Stimulated activated CD4-positive, alpha-beta T cell treated with anti-CD3 and anti-CD28 coated beads, Interleukin-12 subunit alpha, Interleukin-12 subunit beta, amount 100 ng/mL, for 4 hours (primary cell): ENCODE results near the gene PKP2.

Source experiments
- DNase-seq: peaks from one replicate; pipeline ENCODE4 v3.0.0-alpha.2; 2020

The PKP2 gene

DNA sequence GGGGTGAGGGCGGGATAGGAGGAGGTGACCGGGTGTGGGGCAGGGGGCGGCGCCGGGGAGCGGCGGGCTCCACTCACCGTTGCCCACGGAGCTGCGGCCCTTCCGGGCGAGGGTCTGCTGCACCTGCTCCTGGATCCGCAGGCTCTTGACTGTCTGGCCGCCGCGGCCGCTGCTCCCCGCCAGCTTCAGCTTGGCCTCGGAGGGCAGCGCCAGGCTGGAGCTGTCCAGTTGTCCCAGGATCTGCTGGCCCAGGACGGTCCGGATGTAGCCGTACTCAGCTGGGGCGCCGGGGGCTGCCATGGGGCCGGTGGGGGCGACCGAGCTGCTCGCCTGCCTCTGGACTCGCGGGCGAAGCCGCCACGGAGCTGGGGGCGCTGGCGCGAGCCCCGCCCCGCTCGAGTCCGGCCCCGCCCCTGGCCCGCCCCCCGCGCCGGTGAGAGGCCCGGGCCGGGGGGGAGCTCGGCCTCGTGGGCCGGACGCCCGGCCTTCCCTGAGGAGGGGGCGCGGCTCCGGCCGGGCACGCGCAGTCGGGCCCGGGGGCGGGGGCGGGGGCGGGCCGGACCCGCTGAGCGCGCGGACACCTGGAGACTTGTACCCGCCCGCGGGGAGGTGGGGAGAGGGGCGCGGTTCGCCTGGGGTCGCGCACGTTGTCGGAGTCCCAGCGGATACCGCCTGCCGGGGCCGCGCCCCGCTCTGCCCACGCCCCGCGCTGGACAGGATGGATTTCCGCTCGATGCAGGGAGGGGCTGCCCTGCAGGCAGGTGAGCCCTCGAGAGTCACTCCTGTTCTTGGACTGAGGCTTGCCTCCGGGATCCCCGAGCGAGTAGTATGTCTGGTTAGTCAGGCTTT, at the start of gene PKP2:
TSS of gene PKP2 (minus strand) at position 346 of the 849 bp plus-strand sequence. CDS start at position 300, 46 bp downstream.
- DNase-seq: peak; percentile 4

DNA sequence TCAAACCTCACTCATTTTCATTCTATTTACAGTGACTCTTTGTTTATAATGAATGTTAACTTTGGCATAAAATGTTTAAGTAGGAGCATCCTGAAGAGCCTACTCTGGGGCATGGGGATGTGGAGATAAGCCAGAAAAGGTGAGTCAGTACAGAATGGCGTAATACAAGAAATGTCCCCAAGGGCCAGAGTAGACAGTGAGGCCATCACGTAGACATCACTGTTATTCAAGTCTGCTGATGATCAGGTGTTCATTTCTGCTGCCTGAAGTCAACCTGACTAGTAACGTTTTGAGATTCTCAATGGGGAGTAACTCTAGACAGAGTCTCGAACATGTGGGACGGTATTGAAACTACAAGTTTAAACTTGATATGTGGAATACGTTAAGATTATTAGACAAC, 47.6 kb upstream of the PKP2 start:
- DNase-seq: no peak

DNA sequence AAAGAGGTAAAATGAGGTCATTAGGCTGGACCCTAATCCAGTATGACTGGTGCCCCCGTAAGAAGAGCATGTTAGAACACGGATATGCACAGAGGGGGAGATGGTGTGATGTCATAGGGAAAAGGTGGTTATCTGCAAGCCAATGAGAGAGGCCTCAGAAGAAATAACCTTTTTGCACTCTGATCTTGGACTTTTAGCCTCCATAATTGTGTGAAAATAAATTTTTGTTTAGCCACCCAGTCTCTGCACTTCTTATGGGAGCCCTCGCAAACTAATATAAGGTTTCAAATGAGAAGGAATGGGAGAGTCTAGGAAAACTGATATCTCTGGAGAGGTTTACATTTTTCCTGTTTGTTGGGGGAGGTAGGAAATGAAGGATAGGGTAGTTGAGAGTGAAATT, 43.2 kb upstream of the PKP2 start:
- DNase-seq: no peak

DNA sequence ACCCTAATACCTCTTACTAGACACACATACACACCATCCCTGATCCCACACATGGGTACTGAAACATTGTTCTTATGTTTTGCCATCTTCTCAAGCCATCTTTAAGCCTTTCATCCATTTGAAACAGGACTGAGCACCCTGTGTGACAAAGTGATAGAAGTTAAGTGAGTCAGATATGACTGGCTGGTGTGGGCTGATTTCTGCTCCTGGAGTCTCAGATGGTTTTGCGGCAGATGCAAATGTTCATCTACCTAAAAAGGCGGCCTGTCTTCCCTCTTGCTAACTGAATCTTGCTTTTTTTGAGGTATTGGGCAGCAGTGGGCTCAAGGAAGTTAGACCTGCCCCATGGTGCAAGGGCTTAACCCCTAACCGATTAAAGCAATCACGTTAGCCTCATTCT, 30.4 kb upstream of the PKP2 start:
- no peak for DNase-seq

DNA sequence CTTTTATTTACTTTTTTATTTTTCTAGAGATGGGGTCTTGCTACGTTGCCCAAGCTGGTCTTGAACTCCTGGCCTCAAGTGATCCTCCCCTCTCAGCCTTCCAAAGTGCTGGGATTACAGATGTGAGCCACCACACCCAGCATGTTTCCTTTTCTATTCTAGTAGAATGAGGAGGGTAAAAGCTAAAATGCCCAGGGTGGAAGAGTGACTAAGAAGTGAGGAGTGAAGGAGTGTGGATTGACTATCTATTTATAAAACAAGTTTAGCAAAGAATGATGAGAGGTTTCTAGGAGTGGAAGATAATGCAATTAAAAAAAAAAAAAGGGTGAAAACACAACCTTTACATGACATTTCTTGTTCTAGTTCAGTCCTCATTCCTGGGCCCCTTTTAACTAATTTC, 29.8 kb upstream of the PKP2 start:
- no peak for DNase-seq

DNA sequence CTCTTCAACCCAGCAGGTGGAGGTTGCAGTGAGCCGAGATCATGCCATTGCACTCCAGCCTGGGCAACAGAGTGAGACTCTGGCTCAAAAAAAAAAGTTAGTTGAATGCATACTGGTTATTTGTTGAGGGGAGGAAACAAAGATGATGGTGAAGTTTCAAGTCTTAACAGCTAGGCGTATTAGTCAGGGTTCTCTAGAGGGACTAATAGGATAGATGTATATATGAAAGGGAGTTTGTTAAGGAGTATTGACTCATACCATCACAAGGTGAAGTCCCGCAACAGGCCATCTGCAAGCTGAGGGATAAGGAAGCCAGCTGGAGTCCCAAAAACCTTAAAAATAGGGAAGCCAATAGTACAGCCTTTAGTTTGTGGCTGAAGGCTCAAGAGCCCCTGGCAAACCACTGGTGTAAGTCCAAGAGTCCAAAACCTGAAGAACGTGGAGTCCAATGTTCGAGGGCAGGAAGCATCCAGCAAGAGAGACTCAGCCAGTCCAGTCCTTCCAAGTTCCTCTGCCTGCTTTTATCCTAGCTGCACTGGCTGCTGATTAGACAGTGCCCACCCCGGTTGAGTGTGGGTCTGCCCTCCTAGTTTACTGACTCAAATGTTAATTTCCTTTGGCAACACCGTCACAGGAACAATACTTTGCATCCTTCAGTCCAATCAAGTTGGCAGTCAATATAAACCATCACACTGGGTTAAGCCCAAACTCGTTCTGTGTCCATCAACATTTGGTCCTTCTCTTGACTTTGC, 26.1 kb upstream of the PKP2 start:
- DNase-seq: no peak

DNA sequence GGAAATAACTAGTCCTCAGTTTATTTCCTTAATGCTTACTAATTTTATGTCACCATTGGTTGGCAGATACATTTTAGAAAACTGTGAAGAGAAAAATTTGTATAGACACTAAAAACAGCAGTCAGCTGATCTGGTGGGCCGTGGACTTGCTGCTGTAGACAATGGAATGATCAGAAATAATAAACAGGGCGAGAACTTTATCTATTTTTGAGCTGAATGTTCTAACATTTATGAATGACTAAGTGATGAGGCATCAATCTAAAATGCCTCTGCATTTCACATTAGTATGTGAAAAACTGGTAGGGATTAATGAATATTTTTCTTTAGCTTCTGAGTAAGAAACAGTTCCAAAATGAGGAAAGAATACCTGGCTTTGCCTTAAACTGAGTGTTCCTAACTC, 24.8 kb upstream of the PKP2 start:
- DNase-seq: no peak

DNA sequence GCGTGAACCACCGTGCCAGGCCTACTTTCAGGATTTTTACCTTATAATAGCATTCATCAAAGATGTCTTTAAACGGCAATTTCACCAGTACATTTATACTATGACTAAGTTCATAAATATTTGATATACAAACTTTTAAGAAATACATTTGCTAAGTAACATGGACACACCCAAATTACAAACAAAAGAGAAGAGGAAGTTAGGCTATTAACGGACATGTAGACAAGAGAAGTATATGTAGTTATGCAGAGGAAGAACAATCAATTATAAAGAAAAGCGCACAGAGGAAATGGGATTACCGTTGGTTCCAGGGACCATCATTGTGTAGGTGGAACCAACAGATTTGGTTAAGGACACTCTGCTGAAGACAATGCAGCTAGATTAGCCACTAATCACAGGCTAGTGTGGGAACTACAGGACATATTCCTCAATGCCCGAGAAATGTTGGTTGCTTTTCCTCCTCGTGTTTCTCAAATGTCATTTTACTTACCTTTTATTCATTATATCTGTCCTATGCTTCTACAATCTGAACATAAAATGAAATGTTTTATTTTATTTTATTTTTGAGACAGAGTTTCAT, 24.0 kb upstream of the PKP2 start:
- DNase-seq: no peak

DNA sequence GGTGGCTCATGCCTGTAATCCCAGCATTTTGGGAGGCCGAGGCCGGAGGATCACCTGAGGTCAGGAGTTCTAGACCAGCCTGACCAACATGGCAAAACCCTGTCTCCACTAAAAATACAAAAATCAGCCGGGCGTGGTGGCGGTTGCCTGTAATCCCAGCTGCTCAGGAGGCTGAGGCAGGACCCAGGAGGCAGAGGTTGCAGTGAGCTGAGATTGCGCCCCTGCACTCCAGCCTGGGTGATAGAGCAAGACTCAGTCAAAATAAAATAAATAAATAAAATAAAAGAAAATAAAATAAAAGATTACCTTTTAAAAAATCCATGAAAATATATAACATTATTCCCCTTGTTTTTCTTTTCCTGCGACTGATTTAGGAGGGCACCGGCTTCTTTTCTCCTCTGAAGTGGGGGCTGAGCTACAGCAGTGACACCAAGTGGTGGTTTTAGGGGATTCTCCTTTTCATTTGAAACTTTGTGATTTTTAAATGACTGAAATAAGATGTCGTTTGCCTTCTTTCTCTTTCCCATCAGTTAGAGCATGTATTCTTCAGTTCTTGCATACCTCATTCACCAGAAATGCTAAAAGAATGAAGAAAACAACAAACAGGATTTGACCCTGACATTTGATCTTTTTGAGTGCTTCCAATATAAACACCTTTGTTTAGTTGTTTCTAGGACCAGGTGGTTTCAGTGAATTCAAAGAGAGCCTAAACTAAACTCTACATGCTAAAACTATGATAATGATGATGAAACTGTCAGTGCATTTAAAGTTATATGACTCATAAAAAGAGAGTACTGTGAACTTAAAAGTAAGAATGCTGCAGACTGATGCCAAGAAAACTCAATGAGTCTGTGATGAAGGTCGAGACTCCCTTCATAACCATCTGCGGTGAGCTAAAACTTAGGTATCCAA, 22.6 kb upstream of the PKP2 start:
- DNase-seq: no peak

DNA sequence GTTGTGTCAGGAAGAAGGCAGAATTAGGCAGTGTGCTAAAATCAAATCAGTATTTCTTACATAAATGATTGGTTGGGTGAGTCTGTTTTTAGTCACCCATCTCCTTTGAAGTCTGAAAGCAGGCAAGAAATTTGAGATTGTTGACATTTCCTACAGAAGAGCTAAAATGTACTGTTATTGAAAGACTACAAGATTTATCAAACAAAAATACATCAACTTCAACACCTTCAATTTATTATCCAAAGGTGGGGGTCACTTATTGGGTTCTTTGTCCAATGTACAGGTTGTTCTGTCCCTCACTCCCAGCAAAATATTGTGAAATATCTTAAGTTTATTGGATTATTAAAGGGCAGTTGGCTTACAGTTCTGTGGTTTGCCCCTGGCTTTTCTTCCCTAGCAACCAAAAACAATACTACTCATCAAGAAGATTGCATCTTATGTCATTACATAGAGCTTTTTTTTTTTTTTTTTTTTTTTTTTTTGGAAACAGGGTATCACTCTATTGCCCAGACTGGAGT, 20.6 kb upstream of the PKP2 start:
- no peak for DNase-seq

DNA sequence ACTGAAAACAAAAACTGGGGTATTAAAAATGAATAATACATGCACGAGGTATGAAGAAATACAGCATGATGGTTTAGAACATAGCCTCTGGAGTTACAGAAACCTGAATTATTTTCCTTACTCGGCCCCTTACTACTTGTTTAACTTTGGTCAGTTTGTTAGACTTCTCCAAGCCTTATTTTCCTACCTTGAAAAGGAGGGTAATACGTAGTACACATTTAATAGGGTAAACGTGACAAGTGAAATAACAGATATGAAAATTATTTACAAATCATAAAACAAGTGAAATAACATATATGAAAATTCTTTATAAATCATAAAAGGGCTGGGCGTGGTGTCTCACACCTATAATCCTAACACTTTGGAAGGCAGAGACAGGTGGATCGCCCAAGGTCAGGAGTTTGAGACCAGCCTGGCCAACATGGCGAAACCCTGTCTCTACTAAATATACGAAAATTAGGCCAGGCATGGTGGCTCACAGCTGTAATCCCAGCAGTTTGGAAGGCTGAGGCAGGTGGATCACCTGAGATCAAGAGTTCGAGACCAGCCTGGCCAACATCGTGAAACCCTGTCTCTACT, 11.4 kb upstream of the PKP2 start:
- no peak for DNase-seq

DNA sequence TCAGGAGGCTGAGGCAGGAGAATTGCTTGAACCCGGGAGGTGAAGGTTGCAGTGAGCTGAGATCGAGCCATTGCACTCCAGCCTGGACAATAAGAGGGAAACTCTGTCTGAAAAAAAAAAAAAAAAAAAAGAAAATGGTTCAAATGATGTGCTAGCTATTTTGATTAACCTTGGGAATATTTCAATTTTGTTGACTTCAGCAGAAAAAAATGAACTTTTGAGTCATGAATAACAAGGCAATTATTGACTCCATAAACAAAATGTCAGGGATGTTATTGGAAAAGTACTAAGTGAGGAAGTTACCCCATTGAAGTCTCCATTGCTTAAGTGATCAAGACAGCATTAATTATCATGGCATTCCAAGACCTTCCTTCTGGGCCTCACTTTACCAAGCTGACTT, 10.6 kb upstream of the PKP2 start:
- no peak for DNase-seq

DNA sequence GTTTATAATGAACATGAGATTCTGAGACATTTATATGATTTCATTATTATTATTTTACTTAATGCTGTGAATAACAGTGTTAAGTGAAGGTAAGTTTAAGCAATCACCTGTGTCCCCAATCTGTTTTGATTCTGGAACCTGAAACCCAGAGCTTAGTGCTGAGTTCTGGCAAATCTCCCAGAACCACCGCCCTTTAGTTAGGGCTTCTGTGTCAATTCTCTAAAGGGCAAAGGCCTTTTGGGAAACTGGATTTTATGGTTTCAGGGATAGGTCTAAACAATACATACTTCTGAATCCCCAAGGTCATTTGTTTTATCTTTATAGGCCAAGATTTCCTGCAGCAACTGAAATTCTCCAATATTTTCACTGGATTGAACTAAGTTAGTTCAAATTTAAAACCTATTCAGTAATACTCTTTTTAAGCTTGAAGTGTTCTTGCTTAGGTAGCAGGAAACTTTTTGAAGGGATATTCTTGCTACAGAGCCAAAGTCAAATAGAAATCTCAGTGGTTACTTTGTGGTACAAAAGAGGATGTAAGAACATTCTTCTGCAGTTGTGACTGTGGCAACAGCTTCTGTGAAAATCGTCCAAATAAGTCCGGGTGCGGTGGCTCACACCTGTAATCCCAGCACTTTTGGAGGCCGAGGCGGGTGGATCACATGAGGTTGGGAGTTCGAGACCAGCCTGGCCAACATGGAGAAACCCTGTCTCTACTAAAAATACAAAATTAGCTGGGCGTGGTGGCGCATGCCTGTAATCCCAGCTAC, 10.0 kb upstream of the PKP2 start:
- no peak for DNase-seq

DNA sequence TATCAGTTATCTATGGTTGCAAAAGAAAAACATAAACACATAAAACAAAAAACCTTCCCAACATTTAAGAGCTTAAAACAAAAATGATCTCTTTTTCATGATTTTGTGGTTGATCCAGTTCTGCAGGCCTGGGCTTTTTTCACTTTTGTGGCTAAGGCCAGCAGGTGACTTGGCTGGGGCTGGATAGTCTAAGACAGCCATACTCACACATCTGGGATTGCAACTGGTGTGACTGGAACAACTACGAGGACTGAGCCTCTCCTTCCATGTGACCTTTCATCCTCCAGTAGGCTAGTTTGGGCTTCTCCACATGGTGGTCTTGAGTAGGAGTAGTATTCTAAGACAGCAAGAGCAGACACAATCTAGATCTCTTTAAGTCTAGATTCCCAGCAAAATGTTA, 7.2 kb upstream of the PKP2 start:
- no peak for DNase-seq

DNA sequence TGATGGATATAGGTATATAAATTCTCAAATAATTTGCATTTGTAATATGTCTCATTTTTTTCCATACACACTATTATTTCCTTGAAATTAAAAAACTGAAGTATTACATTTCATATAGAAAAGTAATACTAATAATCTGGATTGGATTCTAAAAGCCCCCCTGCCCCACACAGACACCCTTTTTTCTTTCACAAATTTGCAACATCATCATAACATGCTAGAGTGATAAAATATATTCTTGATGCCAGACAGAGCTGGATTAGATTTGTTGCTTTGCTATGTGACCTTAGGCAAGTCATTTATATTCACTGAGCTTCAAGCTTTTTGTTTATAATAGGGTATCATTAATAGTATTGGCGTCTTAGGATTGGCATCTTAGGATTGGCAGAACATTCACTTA, 6.7 kb upstream of the PKP2 start:
- no peak for DNase-seq

DNA sequence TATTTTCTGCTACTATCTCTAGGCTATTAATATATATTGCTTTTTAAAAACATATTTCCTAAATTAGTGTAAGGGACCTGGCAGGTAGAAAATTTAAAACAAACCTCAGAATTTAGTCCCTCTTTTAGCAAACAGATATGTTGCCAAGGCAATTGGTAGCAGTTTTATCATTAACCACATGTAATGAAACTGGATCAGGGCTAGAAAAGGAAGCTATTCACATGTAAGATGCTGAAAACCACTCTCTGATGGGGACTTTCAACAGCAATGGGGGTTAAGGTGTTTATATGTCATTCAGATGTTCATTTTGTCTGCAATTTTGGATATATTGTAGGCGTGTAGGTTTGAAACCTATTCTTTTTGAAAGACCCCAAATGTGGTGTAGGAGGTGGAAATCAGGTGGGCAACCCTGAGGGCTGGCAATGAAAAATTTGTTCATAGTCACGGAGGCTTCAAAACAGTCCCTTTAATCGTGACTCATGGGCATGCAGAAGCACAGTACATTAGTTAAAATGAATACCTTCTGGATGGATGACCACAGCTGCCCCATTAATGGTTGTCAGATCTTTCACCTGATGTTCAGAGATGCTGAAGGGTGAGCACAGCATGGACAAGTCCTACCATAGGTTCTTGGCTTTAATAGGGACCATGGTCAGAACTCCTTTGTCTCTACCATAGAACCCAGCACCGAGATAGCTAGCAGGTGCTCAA, 5.9 kb upstream of the PKP2 start:
- no peak for DNase-seq

DNA sequence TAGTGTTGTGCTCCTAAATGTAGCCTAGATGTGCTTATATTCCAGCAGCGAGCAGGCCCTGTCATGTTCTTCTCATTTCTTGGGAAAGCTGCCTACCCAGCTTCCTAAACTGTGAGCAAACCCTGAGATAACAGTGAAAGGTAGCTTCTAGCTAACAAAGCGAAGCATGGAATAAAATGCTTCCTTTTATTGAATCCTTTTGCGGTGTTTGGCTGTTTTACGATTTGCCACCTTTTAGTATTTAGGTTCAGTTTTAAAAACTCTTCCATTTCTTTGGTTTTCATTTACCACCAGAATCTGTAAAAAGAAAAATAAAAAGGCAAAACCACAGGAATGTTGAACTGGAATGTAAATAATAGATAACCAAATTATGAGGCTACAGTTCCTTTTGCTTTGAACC, 5.0 kb upstream of the PKP2 start:
- no peak for DNase-seq

DNA sequence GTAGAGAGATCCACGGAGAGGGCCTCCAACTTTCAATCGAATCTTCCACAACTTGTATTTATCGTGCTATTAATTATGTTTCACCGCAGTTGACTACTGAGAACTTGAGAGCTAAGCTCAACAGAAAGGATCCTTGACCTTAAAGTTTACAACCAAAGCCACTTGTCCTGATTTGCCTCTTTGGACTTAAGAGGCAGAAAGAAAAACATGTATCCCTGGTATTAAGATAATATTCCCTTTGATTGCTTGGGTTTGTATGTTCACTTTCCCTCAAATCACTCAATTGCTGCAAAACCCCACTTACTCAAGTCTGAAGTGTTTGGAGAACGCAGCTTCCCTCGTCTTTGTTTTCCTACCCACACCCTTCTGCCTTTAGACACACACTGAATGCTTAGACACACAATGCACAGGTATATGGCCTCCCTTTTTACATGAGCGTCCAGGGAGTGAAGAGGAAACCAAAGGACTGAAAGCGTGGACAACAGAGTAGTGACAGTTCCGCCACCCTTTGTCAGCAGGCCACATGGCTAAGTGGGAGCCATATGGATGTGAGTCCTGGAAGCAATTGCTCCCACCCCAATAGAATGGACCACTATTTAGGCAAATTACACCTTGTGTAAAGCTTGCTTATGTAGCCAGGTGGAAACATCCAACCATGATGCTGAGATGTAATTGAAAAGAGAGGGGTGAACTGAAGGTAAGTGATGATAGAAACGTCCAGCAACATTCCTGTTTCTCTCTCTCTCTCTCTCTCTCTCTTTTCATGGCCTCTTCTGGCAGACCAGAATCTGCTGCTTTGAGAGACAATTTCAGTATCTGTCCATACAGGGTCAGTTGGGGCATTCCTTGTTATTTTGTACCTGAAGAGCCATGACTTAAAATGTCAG, 1.4 kb upstream of the PKP2 start:
- DNase-seq: no peak

DNA sequence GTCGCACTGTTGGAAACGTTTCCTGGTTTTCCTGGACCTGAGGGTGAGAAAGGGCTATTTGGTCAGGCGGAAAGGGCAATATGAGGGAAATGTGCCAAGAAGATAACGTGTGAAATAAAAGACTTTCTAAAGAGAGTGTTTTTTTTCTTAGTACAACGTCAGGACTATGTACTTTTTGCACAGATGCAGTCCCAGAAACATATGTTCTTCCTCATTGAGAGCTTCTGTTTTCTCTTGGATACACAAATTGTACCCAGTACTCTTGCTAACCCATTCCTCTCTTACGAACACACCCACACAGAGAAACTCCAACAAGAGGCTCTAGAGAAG, 669 bp upstream of the PKP2 start:
- no peak for DNase-seq
